Lower leg skin (tissue), 4 donors: ENCODE measurements around the gene AKT2. TPM values are rescaled to one million over a fixed set of nuclear protein-coding genes. Genes with fewer than 3 reads are reported as not detected.

Experiments
- DNase-seq, 2 donors: peaks; one replicate each; pipeline ENCODE4 v3.0.0-alpha.2; 2019; ENCODE audit warnings: low spot score in 2 of 2
- H3K4me3 ChIP-seq: fragments of 200-600 bp; sonication (generic); 2 replicates; pipeline ENCODE4 v1.5.1; 2017; ENCODE audit warnings: mild to moderate bottlenecking, low read depth; ENCODE audit not compliant: poor library complexity, severe bottlenecking
- CTCF ChIP-seq, 3 donors: fragments of 450-650 bp; IDR thresholded peaks; one replicate each; pipeline ENCODE4 v1.5.1; 2016; ENCODE audit warnings: antibody characterized with exemption in 3 of 3, mild to moderate bottlenecking in 3 of 3, moderate library complexity in 2 of 3
- POLR2A ChIP-seq, 2 donors: fragments of 450-650 bp; IDR thresholded peaks; one replicate each; pipeline ENCODE4 v1.6.1; 2016 to 2017; ENCODE audit warnings: antibody characterized with exemption in 2 of 2, mild to moderate bottlenecking in 1 of 2, moderate library complexity in 1 of 2
- WGBS, 2 donors: methylation state at CpG; one replicate each; pipeline ENCODE4 v1.1.5; 2018; 5-methylcytosine and 5-hydroxymethylcytosine counted together
- intact Hi-C: fragments of 100-400 bp; cut with DNase I; formaldehyde crosslinking; loops from one replicate; pipeline ENCODE4 v1.15.0; 2023; ENCODE audit warnings: low total_unique reads
- total RNA-seq, 4 donors: library from RNA; depleted of rRNA; stranded (reverse); fragments of >200 nt; gene quantifications; one replicate each; pipeline ENCODE4 v1.1.0, GENCODE V29; 2016

The AKT2 gene
- total RNA-seq, 4 donors from 2014 or later: 71.1 to 129 (median 82.2) TPM

- intact Hi-C loops: no loop called here
- DNase-seq: no peak
- 86 to 92% methylated on average over 9 of the region's 9 CpGs for WGBS, 2 donors
- no peak for TF ChIP-seq CTCF (IDR thresholded peaks at IDR 0.05)
- TF ChIP-seq POLR2A (IDR thresholded peaks at IDR 0.05): no peak
- no peak overlapping the region for H3K4me3 ChIP-seq
Measured at GRCh38 chr19:40238775-40239174, 46.4 kb downstream of the AKT2 start.

GRCh38 chr19:40237791-40238190 is 47.4 kb downstream of the AKT2 start:
- intact Hi-C loops: no loop called here
- no peak for TF ChIP-seq CTCF (IDR thresholded peaks at IDR 0.05)
- no peak for TF ChIP-seq POLR2A (IDR thresholded peaks at IDR 0.05)
- DNase-seq: no peak
- no peak overlapping the region for H3K4me3 ChIP-seq
- WGBS, 2 donors: 95 to 98% methylated on average over 7 to 13 of the region's 14 CpGs

GRCh38 chr19:40236366-40236765 is 48.8 kb downstream of the AKT2 start:
- intact Hi-C loops: no loop called here
- no peak overlapping the region for H3K4me3 ChIP-seq
- TF ChIP-seq CTCF (IDR thresholded peaks at IDR 0.05) (no peak), POLR2A (IDR thresholded peaks at IDR 0.05) (no peak)
- WGBS, 2 donors: 87 to 96% methylated on average over 6 of the region's 6 CpGs
- DNase-seq: no peak

GRCh38 chr19:40236026-40236355 is 49.2 kb downstream of the AKT2 start:
- TF ChIP-seq POLR2A (IDR thresholded peaks at IDR 0.05) (no peak), CTCF (IDR thresholded peaks at IDR 0.05) (no peak)
- DNase-seq: no peak
- intact Hi-C loops: no loop called here
- no peak overlapping the region for H3K4me3 ChIP-seq
- WGBS, 2 donors: 88 to 89% methylated on average over 6 to 9 of the region's 9 CpGs

GRCh38 chr19:40235238-40236025 is 49.7 kb downstream of the AKT2 start:
- H3K4me3 ChIP-seq: no peak overlapping the region
- WGBS, 2 donors: 89 to 96% methylated on average over 18 to 20 of the region's 30 CpGs
- DNase-seq: no peak
- TF ChIP-seq CTCF (IDR thresholded peaks at IDR 0.05) (no peak), POLR2A (IDR thresholded peaks at IDR 0.05) (no peak)
- intact Hi-C loops: no loop called here
